ENCODE results near the gene CCDC120.
A peak's percentile ranks its signal among the peaks of the same experiment; 100 is the strongest.

CCDC120 gene

DNA sequence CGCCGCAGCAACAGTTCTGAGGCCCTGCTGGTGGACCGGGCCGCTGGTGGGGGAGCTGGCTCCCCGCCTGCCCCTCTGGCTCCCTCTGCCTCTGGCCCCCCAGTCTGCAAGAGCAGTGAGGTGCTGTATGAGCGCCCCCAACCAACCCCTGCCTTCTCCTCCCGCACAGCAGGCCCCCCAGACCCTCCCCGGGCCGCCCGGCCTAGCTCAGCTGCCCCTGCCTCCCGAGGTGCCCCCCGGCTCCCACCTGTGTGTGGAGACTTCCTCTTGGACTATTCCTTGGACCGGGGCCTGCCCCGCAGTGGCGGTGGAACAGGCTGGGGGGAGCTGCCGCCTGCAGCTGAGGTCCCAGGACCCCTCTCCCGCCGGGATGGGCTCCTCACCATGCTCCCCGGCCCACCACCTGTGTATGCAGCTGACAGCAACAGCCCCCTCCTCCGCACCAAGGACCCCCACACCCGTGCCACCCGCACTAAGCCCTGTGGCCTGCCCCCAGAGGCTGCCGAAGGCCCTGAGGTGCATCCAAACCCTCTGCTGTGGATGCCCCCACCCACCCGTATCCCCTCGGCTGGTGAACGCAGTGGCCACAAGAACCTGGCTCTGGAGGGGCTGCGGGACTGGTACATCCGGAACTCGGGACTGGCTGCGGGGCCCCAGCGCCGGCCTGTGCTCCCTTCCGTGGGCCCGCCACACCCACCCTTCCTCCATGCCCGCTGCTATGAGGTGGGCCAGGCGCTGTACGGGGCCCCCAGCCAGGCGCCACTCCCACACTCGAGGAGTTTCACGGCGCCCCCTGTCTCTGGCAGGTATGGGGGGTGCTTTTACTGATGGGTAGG lies 8.7 kb downstream of the CCDC120 start:
- H3K4me3 ChIP-seq (ENCODE audit: low read depth, low read length): no peak overlapping the region
- TF ChIP-seq, protein P1, sequence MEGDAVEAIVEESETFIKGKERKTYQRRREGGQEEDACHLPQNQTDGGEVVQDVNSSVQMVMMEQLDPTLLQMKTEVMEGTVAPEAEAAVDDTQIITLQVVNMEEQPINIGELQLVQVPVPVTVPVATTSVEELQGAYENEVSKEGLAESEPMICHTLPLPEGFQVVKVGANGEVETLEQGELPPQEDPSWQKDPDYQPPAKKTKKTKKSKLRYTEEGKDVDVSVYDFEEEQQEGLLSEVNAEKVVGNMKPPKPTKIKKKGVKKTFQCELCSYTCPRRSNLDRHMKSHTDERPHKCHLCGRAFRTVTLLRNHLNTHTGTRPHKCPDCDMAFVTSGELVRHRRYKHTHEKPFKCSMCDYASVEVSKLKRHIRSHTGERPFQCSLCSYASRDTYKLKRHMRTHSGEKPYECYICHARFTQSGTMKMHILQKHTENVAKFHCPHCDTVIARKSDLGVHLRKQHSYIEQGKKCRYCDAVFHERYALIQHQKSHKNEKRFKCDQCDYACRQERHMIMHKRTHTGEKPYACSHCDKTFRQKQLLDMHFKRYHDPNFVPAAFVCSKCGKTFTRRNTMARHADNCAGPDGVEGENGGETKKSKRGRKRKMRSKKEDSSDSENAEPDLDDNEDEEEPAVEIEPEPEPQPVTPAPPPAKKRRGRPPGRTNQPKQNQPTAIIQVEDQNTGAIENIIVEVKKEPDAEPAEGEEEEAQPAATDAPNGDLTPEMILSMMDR (IDR thresholded peaks at IDR 0.05; ENCODE audit: low read depth, low read length): no peak

DNA sequence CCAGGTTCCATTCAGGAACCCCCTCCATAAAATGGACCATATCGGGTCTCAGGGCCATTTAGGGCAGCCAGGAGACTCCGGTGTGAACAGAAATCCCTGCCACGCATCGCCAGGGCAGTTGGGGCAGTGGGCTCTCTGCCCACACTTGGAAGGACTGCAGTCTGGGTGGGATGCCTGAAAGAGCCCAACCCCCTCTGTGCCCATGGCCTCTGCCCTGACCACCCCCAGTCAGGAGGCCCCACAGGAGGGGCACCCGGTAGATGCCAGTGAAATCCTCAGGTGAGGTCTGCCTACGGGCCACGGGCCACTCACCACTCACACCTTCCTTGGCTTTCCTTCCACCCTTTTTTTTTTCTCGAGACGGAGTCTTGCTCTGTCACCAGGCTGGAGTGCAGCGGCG lies 10.2 kb downstream of the CCDC120 start:
- TF ChIP-seq, protein P1 (IDR thresholded peaks at IDR 0.05; ENCODE audit: low read depth, low read length): no peak
- no peak overlapping the region for H3K4me3 ChIP-seq (ENCODE audit: low read depth, low read length)

DNA sequence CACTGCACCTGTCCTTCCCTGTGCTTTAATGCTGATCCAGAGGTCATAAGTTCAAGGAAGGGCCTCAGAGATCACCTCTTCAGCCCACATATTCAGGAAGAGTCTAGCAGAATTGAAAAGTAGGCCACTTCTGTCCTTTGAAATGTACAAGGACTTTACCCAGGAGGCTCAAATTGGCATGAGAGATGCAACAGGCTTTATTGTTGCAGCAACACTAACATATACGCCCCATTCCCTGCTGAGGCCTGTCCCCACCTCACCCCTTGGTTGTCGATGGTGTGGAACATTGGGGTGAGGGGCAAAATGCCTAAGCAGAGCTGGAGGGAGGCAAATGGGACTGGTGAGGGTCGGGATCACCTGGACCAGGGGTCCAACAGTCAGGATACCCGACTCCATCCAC lies 12.2 kb downstream of the CCDC120 start:
- TF ChIP-seq, protein P1 (IDR thresholded peaks at IDR 0.05; ENCODE audit: low read depth, low read length): no peak
- no peak overlapping the region for H3K4me3 ChIP-seq (ENCODE audit: low read depth, low read length)

DNA sequence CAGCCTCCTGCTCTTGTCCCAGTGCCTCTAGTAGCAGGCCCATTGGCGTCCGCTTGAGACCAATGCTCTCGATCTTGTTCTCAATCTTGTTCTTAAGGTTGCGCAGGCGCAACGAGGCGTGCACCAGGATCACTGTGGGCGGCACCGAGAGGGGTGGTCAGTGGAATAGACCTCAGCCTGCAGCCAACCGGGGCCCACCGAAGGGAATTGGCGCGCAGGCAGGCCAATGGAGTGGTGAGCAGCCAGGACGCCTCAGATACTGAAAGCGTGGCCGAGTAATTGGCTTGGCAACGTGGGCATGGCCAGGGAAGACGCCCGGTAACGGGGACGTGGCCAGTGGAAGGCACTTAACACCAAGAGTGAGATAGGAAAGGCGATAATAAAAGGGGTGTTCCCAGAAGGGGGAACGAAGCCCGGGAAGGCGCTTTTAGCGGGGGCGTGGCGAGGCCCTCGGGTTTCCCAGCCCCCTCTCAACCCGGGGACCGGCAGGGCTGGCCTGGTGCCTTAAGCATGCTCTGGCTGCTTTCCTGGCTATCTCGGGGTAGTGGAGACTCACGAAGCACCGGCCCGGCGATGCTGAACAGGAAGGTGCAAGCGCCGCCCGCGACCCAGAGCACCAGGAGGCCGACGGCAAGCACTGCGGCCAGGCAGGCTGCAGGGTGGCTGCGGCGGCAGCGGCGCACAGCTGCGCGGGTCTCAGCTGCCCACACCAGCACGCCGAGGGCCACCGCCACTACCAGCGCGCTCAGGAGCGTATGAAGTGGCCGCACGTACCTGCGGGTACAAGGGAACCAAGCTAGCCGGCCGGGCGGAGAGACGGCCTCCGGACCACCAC lies 13.3 kb downstream of the CCDC120 start:
- TF ChIP-seq, protein P1 (IDR thresholded peaks at IDR 0.05; ENCODE audit: low read depth, low read length): no peak
- H3K4me3 ChIP-seq (ENCODE audit: low read depth, low read length): peak overlapping the region; percentile 75

DNA sequence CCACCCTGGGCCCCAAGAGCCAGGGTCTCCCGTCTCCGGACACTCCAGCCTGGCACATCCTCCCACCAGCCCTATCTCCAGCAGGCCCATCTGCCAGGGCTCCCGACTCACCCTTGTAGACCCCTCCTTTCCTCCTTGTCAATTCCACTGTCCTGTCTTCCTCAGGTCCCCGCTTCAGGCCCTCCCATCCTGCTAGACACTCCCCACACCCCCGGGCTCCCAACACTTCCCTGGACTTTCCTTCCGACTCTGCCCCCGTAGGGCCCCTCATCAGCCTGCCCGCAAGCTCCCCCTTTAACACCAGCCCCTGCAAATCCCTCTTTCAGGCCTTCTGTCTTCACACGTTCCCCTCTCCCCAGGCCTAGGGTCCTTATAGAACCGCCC lies 13.9 kb downstream of the CCDC120 start:
- H3K4me3 ChIP-seq (ENCODE audit: low read depth, low read length): peak overlapping the region; percentile 75
- TF ChIP-seq, protein P1 (IDR thresholded peaks at IDR 0.05; ENCODE audit: low read depth, low read length): no peak

DNA sequence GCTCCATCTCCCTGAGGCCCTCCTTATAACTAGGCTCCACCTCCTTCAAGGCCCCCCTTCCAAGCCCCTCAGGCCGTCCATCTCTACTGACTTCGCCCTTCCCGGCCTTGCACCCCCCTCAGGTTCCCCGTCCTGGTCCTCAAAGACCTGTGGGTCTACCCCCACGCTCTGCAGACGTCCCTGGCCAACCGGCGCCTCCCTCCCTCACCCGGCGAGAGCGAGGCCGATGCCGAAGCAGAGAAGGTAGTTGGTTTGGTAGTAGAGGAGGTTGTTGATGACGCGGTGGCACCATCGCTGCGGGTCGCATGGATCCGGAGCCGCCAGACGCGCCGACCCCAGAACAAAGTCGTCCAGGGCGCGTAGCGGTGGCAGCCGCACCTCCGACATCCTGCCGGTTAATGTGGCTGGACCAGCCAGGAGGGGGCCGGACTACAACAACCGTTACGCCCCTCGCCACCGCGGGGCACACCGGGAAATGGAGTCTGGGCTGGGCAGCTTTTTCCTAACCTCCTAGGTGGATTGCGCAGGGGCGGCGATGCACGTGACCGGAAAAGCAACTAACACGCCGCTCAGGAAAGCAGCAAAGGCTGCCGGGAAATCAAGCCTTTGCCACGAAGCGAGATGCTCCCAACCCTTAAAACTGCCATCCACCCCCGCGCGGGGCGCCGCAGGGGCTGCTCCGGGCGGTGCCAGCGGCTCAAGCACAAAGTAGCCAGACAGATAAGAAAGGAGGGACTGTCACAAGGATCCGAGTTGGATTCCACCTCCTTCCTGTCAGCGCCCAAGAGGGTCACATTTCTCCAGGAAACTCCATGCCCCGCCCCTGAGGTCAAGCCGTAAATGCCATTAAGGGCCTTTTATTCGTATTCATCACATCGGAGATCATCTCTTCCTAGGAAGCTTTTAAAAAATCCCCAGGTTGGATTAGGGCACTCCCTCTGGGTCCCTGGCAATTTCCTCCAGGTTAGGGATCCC lies 15.1 kb downstream of the CCDC120 start, which contains the start of gene PRAF2:
Gene PRAF2, minus strand, starts transcription at position 402 of the 975 bp plus-strand sequence. Its CDS starts 15 bp downstream, at position 387.
- peak within 1 kb of the TSS; percentile 75 for H3K4me3 ChIP-seq (ENCODE audit: low read depth, low read length)
- TF ChIP-seq, protein P1 (IDR thresholded peaks at IDR 0.05; ENCODE audit: low read depth, low read length): no peak
